ENCODE measurements around the gene WBP1L. TPM values are rescaled to one million over a fixed set of nuclear protein-coding genes. Genes with fewer than 3 reads are reported as not detected.
A peak's percentile ranks its signal among the peaks of the same experiment; 100 is the strongest.
"Not testable (repeated sequence)": the region's sequence is repeated elsewhere in the genome, so short reads cannot be mapped to it uniquely, and the experiment has no call there.

Gene WBP1L
- 10 to 100 TPM; 13.4 to 64.1 (median 36.3) TPM for polyA plus RNA-seq

DNA sequence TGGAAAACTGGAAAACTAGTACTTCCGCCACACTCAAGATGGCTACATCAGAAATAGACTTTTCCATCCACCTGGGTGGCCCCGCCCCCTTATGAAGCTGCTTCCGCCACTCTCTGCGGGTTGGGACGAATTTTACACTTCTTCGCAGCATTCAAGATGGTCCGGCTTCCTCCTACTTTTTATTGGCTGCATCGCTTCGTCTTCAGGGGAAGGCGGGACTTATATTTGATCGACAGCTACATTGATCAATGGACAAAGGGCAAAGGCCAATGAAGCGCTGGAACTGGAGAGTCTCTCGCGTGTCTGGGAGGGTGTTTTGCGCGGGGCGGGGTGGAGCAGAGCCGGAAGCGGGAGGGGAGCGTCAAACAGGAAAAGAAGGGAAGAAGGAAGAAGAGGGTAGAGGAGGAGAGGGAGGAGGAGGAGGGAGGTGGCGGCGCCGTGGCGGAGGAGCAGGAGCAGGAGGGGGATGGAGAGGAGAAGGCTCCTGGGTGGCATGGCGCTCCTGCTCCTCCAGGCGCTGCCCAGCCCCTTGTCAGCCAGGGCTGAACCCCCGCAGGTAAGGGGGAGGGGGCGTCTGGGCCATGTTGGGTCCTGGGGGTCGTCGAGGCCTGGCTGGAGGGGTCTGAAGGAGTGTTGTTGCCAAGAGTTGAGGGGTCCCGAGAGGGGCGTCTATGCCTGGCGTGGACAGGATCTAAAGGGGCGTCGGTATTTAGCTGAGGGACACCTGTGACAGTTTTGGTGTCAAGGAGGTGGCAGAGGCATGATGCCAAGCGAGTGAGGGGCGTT lies at the start of gene WBP1L:
WBP1L (plus strand) TSS at position 361 of the 786 bp plus-strand sequence; CDS start at position 467, 106 bp downstream.
- H3K27ac ChIP-seq (ENCODE audit: low read depth, low read length): peak within 1 kb of the TSS; percentile 74
- WGBS, 3 donors: 0 to 1% (median 1%) methylated on average over 32 to 37 of the region's 37 CpGs

DNA sequence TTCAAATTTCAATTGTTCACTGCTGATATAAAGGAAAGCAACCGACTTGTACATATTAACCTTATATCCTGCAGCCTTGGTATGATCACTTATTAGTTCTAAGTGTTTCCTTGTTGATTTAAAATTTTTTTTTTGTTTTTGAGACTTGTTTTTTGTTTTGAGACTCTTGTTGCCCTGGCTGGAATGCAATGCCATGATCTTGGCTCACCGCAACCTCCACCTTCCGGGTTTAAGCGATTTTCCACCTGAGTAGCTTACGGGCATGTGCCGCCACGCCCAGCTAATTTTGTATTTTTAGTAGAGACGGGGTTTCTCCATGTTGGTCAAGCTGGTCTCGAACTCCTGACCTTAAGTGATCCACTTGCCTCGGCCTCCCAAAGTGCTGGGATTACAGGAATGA lies 48.3 kb upstream of the WBP1L start:
- H3K27ac ChIP-seq (ENCODE audit: low read depth, low read length): not testable (repeated sequence)
- 96 to 98% (median 97%) methylated on average over 10 of the region's 10 CpGs for WGBS, 3 donors

- WGBS, 3 donors: 93 to 97% (median 97%) methylated on average over 3 of the region's 3 CpGs
- H3K27ac ChIP-seq (ENCODE audit: low read depth, low read length): no peak overlapping the region
Measured at GRCh38 chr10:102696736-102697135, 47.0 kb upstream of the WBP1L start.

DNA sequence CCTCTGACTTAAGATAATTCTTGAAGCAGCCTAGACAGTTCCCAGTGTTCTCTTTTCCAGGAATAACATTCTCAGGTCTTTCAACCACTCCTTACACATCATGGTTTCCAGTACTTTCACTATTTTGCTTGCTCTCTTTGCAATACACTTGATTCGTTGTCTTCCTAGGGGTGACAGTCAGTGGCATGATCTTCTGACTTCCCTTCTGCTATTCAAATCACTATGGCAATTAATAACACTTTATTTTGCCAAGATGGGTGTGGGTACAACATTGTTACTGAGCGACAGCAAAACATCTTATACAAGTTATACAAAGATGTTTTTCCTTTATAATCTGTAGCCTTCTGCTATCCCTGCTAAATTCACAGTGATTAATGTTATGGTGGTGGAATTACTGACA lies 44.9 kb upstream of the WBP1L start:
- H3K27ac ChIP-seq (ENCODE audit: low read depth, low read length): no peak overlapping the region
- WGBS, 3 donors: 84 to 93% (median 88%) methylated on average over 2 of the region's 2 CpGs

GRCh38 chr10:102701272-102701671 lies 42.5 kb upstream of the WBP1L start:
- H3K27ac ChIP-seq (ENCODE audit: low read depth, low read length): no peak overlapping the region
- WGBS, 3 donors: 81 to 94% (median 82%) methylated on average over 3 of the region's 3 CpGs

- H3K27ac ChIP-seq (ENCODE audit: low read depth, low read length): no peak overlapping the region
- WGBS, 3 donors: 98 to 99% (median 99%) methylated on average over 3 of the region's 3 CpGs
Measured at GRCh38 chr10:102701796-102702195, 42.0 kb upstream of the WBP1L start.

DNA sequence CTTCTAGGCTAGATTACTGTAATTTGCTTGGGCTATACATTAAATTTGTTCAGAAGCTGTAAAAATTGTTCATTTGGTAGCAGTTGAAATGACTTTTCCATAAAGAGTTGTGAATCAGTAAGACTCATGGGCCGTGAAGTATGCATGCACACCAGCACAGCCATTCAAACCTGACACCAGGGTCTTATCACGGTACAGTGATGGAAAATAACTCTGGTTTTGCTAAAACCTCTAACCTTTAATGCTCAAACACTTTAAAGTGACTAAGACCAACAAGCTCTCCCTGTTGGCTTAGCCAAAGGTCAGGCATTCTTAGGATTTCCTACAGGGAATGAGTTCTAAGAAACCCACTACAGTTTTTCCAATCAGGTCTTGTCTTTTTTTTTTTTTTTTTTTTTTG lies 41.0 kb upstream of the WBP1L start:
- 75 to 89% (median 85%) methylated on average over 2 of the region's 2 CpGs for WGBS, 3 donors
- no peak overlapping the region for H3K27ac ChIP-seq (ENCODE audit: low read depth, low read length)

GRCh38 chr10:102704915-102705314 lies 38.8 kb upstream of the WBP1L start:
- H3K27ac ChIP-seq (ENCODE audit: low read depth, low read length): no peak overlapping the region
- 85 to 90% (median 85%) methylated on average over 6 of the region's 6 CpGs for WGBS, 3 donors

DNA sequence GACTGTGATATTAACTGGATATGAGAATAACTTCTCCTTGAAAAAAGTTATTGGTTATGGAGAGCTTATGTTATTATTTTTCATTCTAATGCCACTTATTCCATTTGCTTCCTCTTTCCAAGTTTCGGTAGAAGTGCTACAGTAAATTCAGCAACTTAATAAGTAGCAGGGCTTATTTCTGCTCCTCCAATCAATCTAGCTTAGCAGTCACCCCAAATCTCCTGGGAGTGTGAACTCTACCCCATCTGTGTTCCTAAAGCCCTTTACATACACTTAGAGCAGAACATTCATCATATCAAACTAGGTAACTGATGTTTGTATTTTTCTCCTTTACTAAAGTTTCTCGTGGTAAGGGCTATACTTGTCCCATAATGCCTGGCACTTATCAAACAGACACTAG lies 38.2 kb upstream of the WBP1L start:
- 53 to 59% (median 54%) methylated on average over 2 of the region's 2 CpGs for WGBS, 3 donors

GRCh38 chr10:102710609-102711008 lies 33.1 kb upstream of the WBP1L start:
- WGBS, 3 donors: 61 to 71% (median 69%) methylated on average over 4 of the region's 4 CpGs
- no peak overlapping the region for H3K27ac ChIP-seq (ENCODE audit: low read depth, low read length)

More for the DNA sequence above, 38.2 kb upstream of the WBP1L start:
- H3K27ac ChIP-seq (ENCODE audit: low read depth, low read length): no peak overlapping the region

DNA sequence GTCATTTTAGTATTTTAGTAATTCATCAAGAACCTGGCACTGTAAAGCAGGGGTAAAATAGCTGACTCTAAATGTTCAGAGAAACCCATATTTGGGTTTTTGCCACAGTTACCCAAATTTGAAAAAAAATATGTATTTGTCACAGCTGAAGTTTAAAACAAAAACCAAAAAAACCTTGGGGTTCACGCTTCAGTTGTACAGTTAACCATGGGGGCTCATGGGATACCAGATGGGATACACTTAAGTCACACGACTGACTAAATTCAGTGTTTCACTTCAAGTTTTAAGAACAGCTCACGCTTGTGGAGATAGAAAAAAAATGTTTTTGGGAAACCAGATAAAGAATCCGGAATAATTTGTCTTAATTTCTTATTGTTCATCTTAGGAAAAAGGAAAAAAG lies 31.7 kb upstream of the WBP1L start:
- WGBS, 3 donors: 84 to 87% (median 86%) methylated on average over 4 of the region's 4 CpGs

GRCh38 chr10:102712843-102713538 lies 30.8 kb upstream of the WBP1L start:
- no peak overlapping the region for H3K27ac ChIP-seq (ENCODE audit: low read depth, low read length)
- WGBS, 3 donors: 9 to 12% (median 12%) methylated on average over 8 of the region's 8 CpGs

More for the DNA sequence above, 31.7 kb upstream of the WBP1L start:
- H3K27ac ChIP-seq (ENCODE audit: low read depth, low read length): no peak overlapping the region

DNA sequence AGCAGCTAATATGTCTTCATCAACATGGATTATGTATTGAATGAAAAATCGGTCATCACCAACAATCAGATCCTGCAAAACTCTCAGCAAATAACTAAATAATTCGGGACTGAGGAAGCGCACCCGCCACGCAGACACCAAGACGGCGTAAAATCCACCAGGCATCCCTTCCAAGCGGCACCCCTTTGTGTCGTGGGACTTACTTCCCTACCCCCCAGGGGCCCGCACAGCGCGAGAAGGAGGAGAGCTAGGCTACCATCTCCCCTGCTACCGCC lies 30.3 kb upstream of the WBP1L start:
- no peak overlapping the region for H3K27ac ChIP-seq (ENCODE audit: low read depth, low read length)
- WGBS, 3 donors: 0% methylated on average over 13 of the region's 13 CpGs

DNA sequence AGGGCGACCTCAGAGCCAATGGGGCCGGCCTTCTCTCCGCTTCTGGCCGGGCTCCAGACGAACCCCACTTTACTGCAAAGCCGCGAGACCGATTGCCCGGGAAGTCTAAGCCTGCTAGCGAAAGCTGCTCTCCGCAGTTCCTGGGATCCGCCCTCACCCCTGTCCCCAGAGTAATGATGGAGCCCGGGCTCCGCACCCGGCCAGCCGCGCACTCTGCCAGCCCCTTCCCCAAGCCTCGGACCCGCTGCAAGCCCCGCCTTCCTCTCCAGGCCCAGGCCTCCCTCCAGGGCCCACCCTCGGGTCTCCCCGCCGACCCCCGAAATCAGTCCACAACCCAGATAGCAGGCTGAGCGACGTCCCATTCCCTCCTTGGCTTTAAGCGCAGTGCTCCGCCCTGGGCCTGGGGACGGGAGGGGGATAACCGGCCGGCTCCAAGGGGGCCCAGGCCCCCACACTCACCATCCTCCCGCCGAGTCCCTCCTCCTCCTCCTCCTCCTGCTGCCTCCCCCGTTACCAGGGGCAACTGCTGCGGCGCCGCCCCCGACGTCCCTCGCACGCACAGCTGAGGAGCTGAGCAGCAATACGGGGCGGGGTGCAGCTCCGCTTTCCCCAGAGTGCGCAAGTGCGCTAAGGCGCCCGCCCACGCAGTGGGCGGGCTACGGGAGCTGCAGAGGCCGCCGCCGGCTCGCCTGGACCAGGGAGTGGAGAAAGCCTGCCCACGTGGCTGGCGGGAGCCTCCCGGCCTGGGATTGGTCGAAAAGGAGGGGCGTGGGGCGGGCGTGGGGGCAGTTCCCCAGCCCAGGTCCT lies 29.7 kb upstream of the WBP1L start, which contains the start of gene ARL3:
ARL3 (minus strand) TSS at position 584 of the 807 bp plus-strand sequence; CDS start at position 462, 122 bp downstream.
- WGBS, 3 donors: 0 to 1% (median 0%) methylated on average over 54 to 62 of the region's 62 CpGs
- H3K27ac ChIP-seq (ENCODE audit: low read depth, low read length): no peak within 1 kb of the TSS

GRCh38 chr10:102714621-102715455 lies 28.9 kb upstream of the WBP1L start, which contains the start of gene SFXN2:
SFXN2 (plus strand) TSS chr10:102714636; CDS start chr10:102726637, 12,001 bp downstream.
- H3K27ac ChIP-seq (ENCODE audit: low read depth, low read length): no peak within 1 kb of the TSS
- WGBS, 3 donors: 3 to 6% (median 5%) methylated on average over 46 of the region's 46 CpGs

DNA sequence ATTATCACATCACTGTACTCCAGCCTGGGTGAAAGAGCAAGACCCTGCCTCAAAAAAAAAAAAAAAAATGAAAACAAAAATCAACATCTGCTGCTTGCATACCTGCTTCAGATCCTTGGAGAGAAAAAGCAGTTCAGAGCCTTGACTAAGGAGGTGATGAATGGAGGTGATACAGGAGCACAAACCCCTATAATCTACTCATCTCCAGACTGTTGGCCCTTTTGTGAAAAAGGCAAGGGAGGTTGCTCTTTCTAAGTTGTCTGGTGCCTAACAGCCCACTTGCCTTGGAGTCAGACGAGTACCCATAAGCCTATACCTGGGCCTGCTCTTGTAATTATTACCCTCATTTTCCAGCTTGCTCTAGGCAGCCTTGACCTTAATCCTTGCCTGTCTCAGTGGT lies 27.9 kb upstream of the WBP1L start:
- H3K27ac ChIP-seq (ENCODE audit: low read depth, low read length): no peak overlapping the region
- 83 to 95% (median 91%) methylated on average over 1 of the region's 1 CpG for WGBS, 3 donors

- H3K27ac ChIP-seq (ENCODE audit: low read depth, low read length): not testable (repeated sequence)
- 90 to 97% (median 96%) methylated on average over 16 to 18 of the region's 18 CpGs for WGBS, 3 donors
Measured at GRCh38 chr10:102716900-102717565, 26.7 kb upstream of the WBP1L start.

DNA sequence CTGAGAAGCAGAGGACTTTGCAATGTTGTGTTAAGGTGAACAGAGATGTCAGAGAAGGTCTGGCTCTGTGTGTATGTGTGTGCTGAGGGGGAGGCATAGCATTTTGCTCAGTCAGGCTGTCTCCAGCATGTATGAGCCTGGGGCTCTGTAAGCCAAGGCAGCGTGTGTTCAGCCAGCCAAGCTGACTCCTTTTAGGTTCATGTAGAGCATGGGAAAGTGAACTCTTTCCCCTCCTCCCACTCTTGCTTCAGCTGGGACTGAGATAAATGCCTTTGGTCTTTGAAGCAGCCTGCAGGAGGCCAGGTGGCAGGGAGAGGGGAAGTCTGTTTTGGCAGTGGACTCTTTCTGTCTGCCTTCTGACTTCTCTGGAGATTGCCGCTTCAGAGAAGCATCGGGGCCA lies 25.5 kb upstream of the WBP1L start:
- no peak overlapping the region for H3K27ac ChIP-seq (ENCODE audit: low read depth, low read length)
- WGBS, 3 donors: 21 to 40% (median 31%) methylated on average over 3 of the region's 3 CpGs

Measured in adipose tissue (tissue), 3 donors.